Measurements from ENCODE around the gene TNNC2.
A peak's percentile ranks its signal among the peaks of the same experiment; 100 is the strongest.
"Not testable (repeated sequence)": the region's sequence is repeated elsewhere in the genome, so short reads cannot be mapped to it uniquely, and the experiment has no call there.

Gene TNNC2

GRCh38 chr20:45798935-45799642 lies 28.0 kb downstream of the TNNC2 start:
- peak; percentile 75 for DNase-seq (ENCODE audit: low read depth)
- TF ChIP-seq POLR2A (IDR thresholded peaks at IDR 0.05; ENCODE audit: extremely low read depth, insufficient read length) (no peak), MAX (IDR thresholded peaks at IDR 0.05; ENCODE audit: low read depth, low read length) (no peak), CTCF (IDR thresholded peaks at IDR 0.05; ENCODE audit: low read depth, low read length) (peak; percentile 83)
- H3K4me3 ChIP-seq (ENCODE audit: low read depth, low read length) = no peak overlapping the region

GRCh38 chr20:45797955-45798354 lies 29.2 kb downstream of the TNNC2 start:
- not testable (repeated sequence) for H3K4me3 ChIP-seq (ENCODE audit: low read depth, low read length); DNase-seq (ENCODE audit: low read depth)

- DNase-seq (ENCODE audit: low read depth); H3K4me3 ChIP-seq (ENCODE audit: low read depth, low read length): not testable (repeated sequence)
Observed at GRCh38 chr20:45797510-45797909, 29.6 kb downstream of the TNNC2 start.

GRCh38 chr20:45796337-45797065 lies 30.6 kb downstream of the TNNC2 start:
- no peak for DNase-seq (ENCODE audit: low read depth)
- no peak overlapping the region for H3K4me3 ChIP-seq (ENCODE audit: low read depth, low read length)
- no peak for TF ChIP-seq MYC (IDR thresholded peaks at IDR 0.05; ENCODE audit: low read depth, low read length)
- TF ChIP-seq CTCF (IDR thresholded peaks at IDR 0.05; ENCODE audit: low read depth, low read length) = no peak
- TF ChIP-seq POLR2A (IDR thresholded peaks at IDR 0.05; ENCODE audit: extremely low read depth, insufficient read length) = no peak

GRCh38 chr20:45792317-45793118 lies 34.6 kb downstream of the TNNC2 start:
- peak; percentile 73 for DNase-seq (ENCODE audit: low read depth)
- peak overlapping the region; percentile 98 for H3K4me3 ChIP-seq (ENCODE audit: low read depth, low read length)
- TF ChIP-seq POLR2A (IDR thresholded peaks at IDR 0.05; ENCODE audit: extremely low read depth, insufficient read length) (no peak), MAX (IDR thresholded peaks at IDR 0.05; ENCODE audit: low read depth, low read length) (peak; percentile 32; the same call in 1 of the 2 replicates), MYC (IDR thresholded peaks at IDR 0.05; ENCODE audit: low read depth, low read length) (no peak), CTCF (IDR thresholded peaks at IDR 0.05; ENCODE audit: low read depth, low read length) (no peak)

GRCh38 chr20:45788351-45788750 lies 38.8 kb downstream of the TNNC2 start:
- H3K4me3 ChIP-seq (ENCODE audit: low read depth, low read length) = no peak overlapping the region
- no peak for DNase-seq (ENCODE audit: low read depth)
- no peak for TF ChIP-seq MYC (IDR thresholded peaks at IDR 0.05; ENCODE audit: low read depth, low read length)
- no peak for TF ChIP-seq POLR2A (IDR thresholded peaks at IDR 0.05; ENCODE audit: extremely low read depth, insufficient read length)
- TF ChIP-seq MAX (IDR thresholded peaks at IDR 0.05; ENCODE audit: low read depth, low read length) = no peak
- no peak for TF ChIP-seq CTCF (IDR thresholded peaks at IDR 0.05; ENCODE audit: low read depth, low read length)
